Liver (tissue), 9 donors: ENCODE data around the gene ABHD14A. TPM values are rescaled to one million over a fixed set of nuclear protein-coding genes. Genes with fewer than 3 reads are reported as not detected.

Source experiments
- DNase-seq: peaks from one replicate; pipeline ENCODE4 v3.0.0-alpha.2; 2017; ENCODE audit warnings: low spot score
- H3K27ac ChIP-seq, 2 donors: one replicate each; pipeline ENCODE4 v1.7.0; 2013; ENCODE audit warnings: inconsistent platforms in 2 of 2, low read length in 2 of 2, control low read depth in 1 of 2, low read depth in 1 of 2, mild to moderate bottlenecking in 1 of 2
- H3K27me3 ChIP-seq, 4 donors: one replicate each; pipeline versions ENCODE4 v1.6.1 to v1.7.0; 2013; ENCODE audit warnings: low read length in 3 of 4, inconsistent platforms in 1 of 4, mild to moderate bottlenecking in 1 of 4, moderate library complexity in 1 of 4; ENCODE audit not compliant: control insufficient read depth in 4 of 4, insufficient read depth in 4 of 4
- H3K36me3 ChIP-seq, 4 donors: one replicate each; pipeline versions ENCODE4 v1.6.1 to v1.7.0; 2013; ENCODE audit warnings: low read length in 3 of 4, mild to moderate bottlenecking in 3 of 4, low read depth in 1 of 4, moderate library complexity in 1 of 4; ENCODE audit not compliant: control insufficient read depth in 4 of 4, insufficient read depth in 3 of 4
- H3K4me1 ChIP-seq, 4 donors: one replicate each; pipeline versions ENCODE4 v1.6.1 to v1.7.0; 2013; ENCODE audit warnings: low read length in 3 of 4, mild to moderate bottlenecking in 3 of 4, moderate library complexity in 1 of 4; ENCODE audit not compliant: control insufficient read depth in 4 of 4, insufficient read depth in 4 of 4
- H3K4me3 ChIP-seq, 3 donors: one replicate each; pipeline versions ENCODE4 v1.6.1 to v1.7.0; 2013; ENCODE audit warnings: low read length in 3 of 3, control low read depth in 1 of 3, low read depth in 1 of 3, mild to moderate bottlenecking in 1 of 3
- H3K9ac ChIP-seq, 2 donors: one replicate each; pipeline ENCODE4 v1.7.0; 2013; ENCODE audit warnings: low read length in 2 of 2, mild to moderate bottlenecking in 2 of 2, moderate library complexity in 2 of 2, control low read depth in 1 of 2, low read depth in 1 of 2
- H3K9me3 ChIP-seq, 4 donors: one replicate each; pipeline versions ENCODE4 v1.6.1 to v1.7.0; 2013; ENCODE audit warnings: low read length in 3 of 4; ENCODE audit not compliant: control insufficient read depth in 4 of 4
- ATF3 ChIP-seq: IDR thresholded peaks from 2 replicates; pipeline ENCODE4 v1.6.1; 2016; ENCODE audit warnings: antibody characterized with exemption
- EGR1 ChIP-seq, 2 donors: IDR thresholded peaks; 2 replicates each; pipeline ENCODE4 v1.6.1; 2016 to 2018; ENCODE audit warnings: antibody characterized with exemption in 2 of 2, low read depth in 2 of 2
- GABPA ChIP-seq, 2 donors: IDR thresholded peaks in 1 of 2; conservative IDR thresholded peaks in 1 of 2; 2 replicates each; pipeline ENCODE4 v1.6.1; 2016; ENCODE audit warnings: antibody characterized with exemption in 2 of 2, mild to moderate bottlenecking in 1 of 2, moderate library complexity in 1 of 2
- HNF4A ChIP-seq, 2 donors: conservative IDR thresholded peaks; 2 replicates each; pipeline ENCODE4 v1.6.1; 2016; ENCODE audit warnings: antibody characterized with exemption in 2 of 2, mild to moderate bottlenecking in 2 of 2
- MAX ChIP-seq: IDR thresholded peaks from 2 replicates; pipeline ENCODE4 v1.6.1; 2016; ENCODE audit warnings: antibody characterized with exemption
- NR2F2 ChIP-seq: IDR thresholded peaks from 2 replicates; pipeline ENCODE4 v1.6.1; 2016; ENCODE audit warnings: antibody characterized with exemption
- RAD21 ChIP-seq, 2 donors: IDR thresholded peaks; 2 replicates each; pipeline ENCODE4 v1.6.1; 2016; ENCODE audit warnings: antibody characterized with exemption in 2 of 2, mild to moderate bottlenecking in 2 of 2
- RXRA ChIP-seq, 2 donors: IDR thresholded peaks; 2 replicates each; pipeline ENCODE4 v1.6.1; 2017 to 2018; ENCODE audit warnings: antibody characterized with exemption in 2 of 2, mild to moderate bottlenecking in 1 of 2
- SP1 ChIP-seq: IDR thresholded peaks from 2 replicates; pipeline ENCODE4 v1.6.1; 2018; ENCODE audit warnings: antibody characterized with exemption, mild to moderate bottlenecking
- TAF1 ChIP-seq: conservative IDR thresholded peaks from 2 replicates; pipeline ENCODE4 v1.6.1; 2016; ENCODE audit warnings: antibody characterized with exemption, mild to moderate bottlenecking
- YY1 ChIP-seq: IDR thresholded peaks from 2 replicates; pipeline ENCODE4 v1.6.1; 2016; ENCODE audit warnings: antibody characterized with exemption, mild to moderate bottlenecking
- WGBS: extraction: QIAGEN DNeasy Blood & Tissue Kit; methylation state at CpG from one replicate; pipeline ENCODE4 v1.1.7; 2013; 5-methylcytosine and 5-hydroxymethylcytosine counted together
- polyA plus RNA-seq, 2 donors: library from polyadenylated mRNA; stranded (reverse) in 1 of 2; unstranded in 1 of 2; fragments of 200-250 nt in 1 of 2; fragments of >200 nt in 1 of 2; fragmentation: Nextera tagmentation in 1 of 2; extraction: Ambion mirVana in 1 of 2; gene quantifications; one replicate each; pipeline versions ENCODE4 v1.2.1 to v1.2.3, GENCODE V29; 2013 to 2015
- total RNA-seq, 2 donors: library from RNA; depleted of rRNA; stranded (reverse); fragments of >200 nt; gene quantifications; one replicate each; pipeline ENCODE4 v1.2.3, GENCODE V29; 2014
- TF ChIP-seq, protein P1 (sequence below): IDR thresholded peaks from 2 replicates; pipeline ENCODE4 v1.6.1; 2016; ENCODE audit warnings: antibody characterized with exemption
- donor health status: healthy.
- donor health status: healthy.
- donor health status: healthy.
- donor health status: healthy.
- donor health status: healthy.

The ABHD14A gene
- total and polyA plus RNA-seq, 4 donors = 8.2 to 19.9 (median 13.4) TPM

- no peak for TF ChIP-seq ATF3
These were observed 13.0 kb upstream of the ABHD14A start (continued) for GRCh38 chr3:51961602-51962569.

- H3K27ac ChIP-seq = no peak overlapping the region
- H3K9ac ChIP-seq = no peak overlapping the region
- TF ChIP-seq EGR1 (IDR thresholded peaks at IDR 0.05; ENCODE audit: low read depth in 2 of 2) (no peak), MAX (no peak), RXRA (IDR thresholded peaks at IDR 0.05) (no peak)
- no peak overlapping the region for H3K4me3 ChIP-seq
- H3K27me3 ChIP-seq = no peaks in the 10 kb centered on the region
- DNase-seq = no peak
- 90% methylated on average over 6 of the region's 6 CpGs for WGBS
- no peaks in the 10 kb centered on the region for H3K9me3 ChIP-seq
- H3K36me3 ChIP-seq = peaks cover 0 to 2% (median 0%) of the 10 kb centered on the region in 4 donors
- peaks cover 2 to 20% (median 14%) of the 10 kb centered on the region in 4 donors for H3K4me1 ChIP-seq
These were observed 11.9 kb upstream of the ABHD14A start for GRCh38 chr3:51962854-51963530.

- no peak overlapping the region for H3K4me3 ChIP-seq
- no peak for DNase-seq
- TF ChIP-seq TAF1 = no peak
- TF ChIP-seq YY1 = no peak
- TF ChIP-seq RXRA (IDR thresholded peaks at IDR 0.05) = no peak
- no peak for TF ChIP-seq SP1
- peaks cover 5 to 25% (median 21%) of the 10 kb centered on the region in 4 donors for H3K4me1 ChIP-seq
- WGBS = 89% methylated on average over 12 of the region's 12 CpGs
- H3K27me3 ChIP-seq = no peaks in the 10 kb centered on the region
- no peaks in the 10 kb centered on the region for H3K36me3 ChIP-seq
- H3K9me3 ChIP-seq = no peaks in the 10 kb centered on the region
- no peak overlapping the region for H3K27ac ChIP-seq
- H3K9ac ChIP-seq = no peak overlapping the region
These were observed 10.9 kb upstream of the ABHD14A start for GRCh38 chr3:51963951-51964451.

DNA sequence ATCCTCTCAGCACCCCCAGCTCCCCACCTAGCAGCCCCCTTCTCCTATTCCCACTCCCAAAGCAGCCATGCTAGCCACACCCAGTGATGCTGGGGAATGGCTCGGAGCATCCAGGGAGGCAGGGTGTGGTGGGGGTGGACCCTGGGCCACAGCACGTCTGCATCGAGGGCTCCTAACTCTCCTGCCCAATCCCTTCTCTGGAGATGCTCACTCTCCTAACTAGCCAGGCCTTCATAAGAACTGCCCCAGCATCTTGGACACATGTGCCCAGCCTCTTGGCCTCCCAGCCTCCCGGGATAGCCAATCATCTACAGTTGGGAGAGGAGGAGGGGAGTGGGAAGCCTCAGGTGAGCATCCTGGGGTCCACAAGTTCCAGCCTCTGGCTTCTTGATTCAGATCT lies 10.3 kb upstream of the ABHD14A start:
- Histone ChIP-seq H3K27me3 (no peaks in the 10 kb centered on the region), H3K4me1 (peaks cover 5 to 25% (median 21%) of the 10 kb centered on the region in 4 donors), H3K9ac (no peak overlapping the region), H3K4me3 (no peak overlapping the region), H3K27ac (no peak overlapping the region), H3K36me3 (no peaks in the 10 kb centered on the region), H3K9me3 (no peaks in the 10 kb centered on the region)
- TF ChIP-seq EGR1 (IDR thresholded peaks at IDR 0.05; ENCODE audit: low read depth in 2 of 2) = no peak
- TF ChIP-seq HNF4A (conservative IDR thresholded peaks at IDR 0.05) = no peak
- TF ChIP-seq NR2F2 = no peak
- no peak for TF ChIP-seq GABPA (IDR thresholded peaks at IDR 0.05 in 1 of 2, conservative IDR thresholded peaks at IDR 0.05 in 1 of 2)
- no peak for TF ChIP-seq RXRA (IDR thresholded peaks at IDR 0.05)
- TF ChIP-seq, protein P1, sequence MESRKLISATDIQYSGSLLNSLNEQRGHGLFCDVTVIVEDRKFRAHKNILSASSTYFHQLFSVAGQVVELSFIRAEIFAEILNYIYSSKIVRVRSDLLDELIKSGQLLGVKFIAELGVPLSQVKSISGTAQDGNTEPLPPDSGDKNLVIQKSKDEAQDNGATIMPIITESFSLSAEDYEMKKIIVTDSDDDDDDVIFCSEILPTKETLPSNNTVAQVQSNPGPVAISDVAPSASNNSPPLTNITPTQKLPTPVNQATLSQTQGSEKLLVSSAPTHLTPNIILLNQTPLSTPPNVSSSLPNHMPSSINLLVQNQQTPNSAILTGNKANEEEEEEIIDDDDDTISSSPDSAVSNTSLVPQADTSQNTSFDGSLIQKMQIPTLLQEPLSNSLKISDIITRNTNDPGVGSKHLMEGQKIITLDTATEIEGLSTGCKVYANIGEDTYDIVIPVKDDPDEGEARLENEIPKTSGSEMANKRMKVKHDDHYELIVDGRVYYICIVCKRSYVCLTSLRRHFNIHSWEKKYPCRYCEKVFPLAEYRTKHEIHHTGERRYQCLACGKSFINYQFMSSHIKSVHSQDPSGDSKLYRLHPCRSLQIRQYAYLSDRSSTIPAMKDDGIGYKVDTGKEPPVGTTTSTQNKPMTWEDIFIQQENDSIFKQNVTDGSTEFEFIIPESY = no peak
- no peak for TF ChIP-seq RAD21 (IDR thresholded peaks at IDR 0.05)
- TF ChIP-seq SP1 = no peak
- DNase-seq = no peak
- 87% methylated on average over 4 of the region's 4 CpGs for WGBS
